PC-3 (cell line): ENCODE measurements around the gene CCR4.

Experiments
- EZH2 ChIP-seq: fragments of 300-600 bp; sonication (generic); IDR thresholded peaks from one replicate; pipeline ENCODE4 v1.6.1; 2017; ENCODE audit warnings: antibody characterized with exemption, mild to moderate bottlenecking, low read length; ENCODE audit not compliant: unreplicated experiment
- TF ChIP-seq, protein P1 (sequence below): fragments of 300-600 bp; sonication (generic); conservative IDR thresholded peaks from 2 replicates; pipeline ENCODE4 v1.5.1; 2017; ENCODE audit warnings: antibody characterized with exemption, low read depth, mild to moderate bottlenecking, low read length

DNA sequence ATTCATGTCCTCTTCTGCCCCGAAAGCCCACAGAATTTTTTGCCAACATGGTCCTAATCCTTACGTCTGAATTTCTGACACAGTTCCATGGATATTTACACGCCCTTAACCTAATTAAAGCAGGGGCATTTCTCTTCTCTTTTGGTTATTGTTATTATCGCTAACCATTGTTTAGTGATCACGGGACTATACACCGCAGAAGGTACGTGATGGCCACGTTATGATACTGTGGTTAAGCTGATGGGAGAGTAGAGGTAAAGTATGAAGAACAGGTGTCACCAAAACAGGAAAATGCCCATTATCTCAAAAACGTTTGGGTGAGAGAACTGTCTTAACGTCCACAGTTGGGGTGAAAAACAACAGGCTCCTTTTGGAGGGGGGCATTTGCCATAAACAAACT lies 26.4 kb downstream of the CCR4 start:
- TF ChIP-seq, protein P1, sequence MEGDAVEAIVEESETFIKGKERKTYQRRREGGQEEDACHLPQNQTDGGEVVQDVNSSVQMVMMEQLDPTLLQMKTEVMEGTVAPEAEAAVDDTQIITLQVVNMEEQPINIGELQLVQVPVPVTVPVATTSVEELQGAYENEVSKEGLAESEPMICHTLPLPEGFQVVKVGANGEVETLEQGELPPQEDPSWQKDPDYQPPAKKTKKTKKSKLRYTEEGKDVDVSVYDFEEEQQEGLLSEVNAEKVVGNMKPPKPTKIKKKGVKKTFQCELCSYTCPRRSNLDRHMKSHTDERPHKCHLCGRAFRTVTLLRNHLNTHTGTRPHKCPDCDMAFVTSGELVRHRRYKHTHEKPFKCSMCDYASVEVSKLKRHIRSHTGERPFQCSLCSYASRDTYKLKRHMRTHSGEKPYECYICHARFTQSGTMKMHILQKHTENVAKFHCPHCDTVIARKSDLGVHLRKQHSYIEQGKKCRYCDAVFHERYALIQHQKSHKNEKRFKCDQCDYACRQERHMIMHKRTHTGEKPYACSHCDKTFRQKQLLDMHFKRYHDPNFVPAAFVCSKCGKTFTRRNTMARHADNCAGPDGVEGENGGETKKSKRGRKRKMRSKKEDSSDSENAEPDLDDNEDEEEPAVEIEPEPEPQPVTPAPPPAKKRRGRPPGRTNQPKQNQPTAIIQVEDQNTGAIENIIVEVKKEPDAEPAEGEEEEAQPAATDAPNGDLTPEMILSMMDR, result no peak
- TF ChIP-seq EZH2, result no peak
